Renal cortex interstitium (tissue), 3 donors: Measurements from ENCODE around the gene ATP1B4. TPM values are rescaled to one million over a fixed set of nuclear protein-coding genes. Genes with fewer than 3 reads are reported as not detected.

Experiments
- polyA plus RNA-seq, 3 donors: library from polyadenylated mRNA; unstranded; fragments of 120-200 nt; gene quantifications; one replicate each; pipeline ENCODE4 v1.2.1, GENCODE V29; 2013; ENCODE audit not compliant: insufficient read length in 3 of 3

Gene ATP1B4
- polyA plus RNA-seq, 3 donors, result 0.09 TPM; not detected in 2

Other genes starting within 250 kb of the ATP1B4 start
- 1 to 10 TPM in 2 of 3 donors, under 1 TPM in 1; 0.17 to 3.1 (median 1.0) TPM for gene RHOXF1, start 246.2 kb upstream of the ATP1B4 start, polyA plus RNA-seq
- gene RHOXF2, start 203.5 kb upstream of the ATP1B4 start, polyA plus RNA-seq, result under 1 TPM in 2 of 3 donors, not detected in 1; 0.06 to 0.18 TPM
- gene ZBTB33, start 111.3 kb upstream of the ATP1B4 start, polyA plus RNA-seq, result 10 to 100 TPM; 22.8 to 27.8 (median 25.8) TPM
- under 1 TPM; 0.22 to 0.63 (median 0.27) TPM for gene TMEM255A, start 50.6 kb upstream of the ATP1B4 start, polyA plus RNA-seq
- gene LAMP2, start 107.2 kb downstream of the ATP1B4 start, polyA plus RNA-seq, result 100 to 1,000 TPM; 140 to 160 (median 158) TPM
- 10 to 100 TPM; 64.6 to 79.6 (median 74.2) TPM for gene CUL4B, start 198.9 kb downstream of the ATP1B4 start, polyA plus RNA-seq
- 10 to 100 TPM; 48.5 to 59.2 (median 55.2) TPM for gene MCTS1, start 242.0 kb downstream of the ATP1B4 start, polyA plus RNA-seq